Measurements from ENCODE around the gene PDE1C.

The PDE1C gene

DNA sequence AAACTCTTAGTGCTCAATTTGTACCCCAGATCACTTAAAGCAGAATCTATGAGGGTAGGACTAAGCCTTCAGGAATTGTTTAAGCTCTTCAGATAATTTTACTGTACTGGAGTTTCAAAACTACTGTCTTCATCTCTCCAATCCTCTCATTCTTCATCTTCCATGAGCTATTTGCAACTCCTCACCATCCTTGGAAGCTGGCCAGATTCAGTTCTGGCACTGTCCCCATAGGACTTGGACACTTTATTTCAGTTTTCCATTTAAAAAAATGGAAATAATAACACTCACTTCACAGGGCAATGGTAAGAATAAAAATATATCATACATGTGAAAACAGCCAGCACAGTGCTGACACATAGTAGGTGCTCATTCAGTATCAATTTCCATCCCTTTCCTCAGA lies 308.6 kb downstream of the PDE1C start:
- no peak for DNase-seq

DNA sequence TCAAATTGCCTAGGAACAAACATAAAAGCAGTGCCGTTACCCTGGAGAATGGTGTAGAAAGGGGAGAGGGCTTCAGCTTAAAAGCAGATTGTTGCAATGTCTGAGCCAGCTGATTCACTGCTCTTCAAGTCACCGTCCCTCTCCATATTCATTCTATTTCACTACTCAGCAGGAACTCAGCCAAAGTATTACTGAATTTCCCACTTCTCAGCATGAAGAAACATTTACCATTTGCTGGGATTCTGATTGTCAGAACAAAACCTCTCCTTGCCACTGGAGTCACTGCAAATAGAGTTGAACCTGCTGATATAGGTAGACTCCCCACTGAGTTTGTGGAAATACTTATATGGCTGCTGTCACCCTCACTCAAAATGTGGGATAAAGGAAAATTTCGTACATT lies 311.5 kb downstream of the PDE1C start:
- DNase-seq = no peak

DNA sequence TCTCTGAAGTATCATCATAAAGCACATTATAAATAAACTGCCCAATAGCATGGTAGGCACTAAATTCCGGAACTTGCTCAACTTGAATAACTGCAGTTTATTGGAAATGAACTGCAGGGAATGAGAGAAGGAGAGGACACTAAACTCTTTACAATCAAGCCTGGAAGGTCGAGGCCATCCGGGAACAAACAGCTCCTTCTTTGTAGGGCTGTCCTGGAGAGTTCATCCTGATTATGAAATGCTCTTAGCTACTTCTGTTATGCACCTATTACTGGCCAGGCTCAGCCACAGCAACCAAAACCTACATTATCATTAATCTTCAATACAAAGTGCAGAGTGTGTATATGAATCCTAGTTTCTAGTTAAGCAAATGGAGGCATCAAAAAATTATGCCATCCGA lies 318.5 kb downstream of the PDE1C start:
- no peak for DNase-seq

DNA sequence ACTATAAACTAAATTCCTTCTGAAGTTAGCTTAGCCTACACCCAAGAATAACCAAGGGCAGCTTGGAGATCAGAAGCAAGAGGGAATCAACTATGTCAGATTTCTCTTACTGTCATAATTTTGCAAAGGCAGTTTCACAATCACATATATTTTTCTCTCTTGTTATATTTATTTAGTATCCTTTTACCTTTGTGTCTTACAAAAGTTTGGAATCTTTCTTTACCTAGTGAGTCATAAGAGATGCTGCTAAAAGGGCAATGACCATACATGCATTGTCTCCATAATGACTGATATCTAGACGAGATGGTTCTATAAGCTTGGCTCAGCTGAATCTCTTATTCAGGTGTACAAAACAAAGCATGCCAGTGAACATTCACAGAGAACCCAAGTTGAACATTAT lies 322.1 kb downstream of the PDE1C start:
- DNase-seq = no peak

DNA sequence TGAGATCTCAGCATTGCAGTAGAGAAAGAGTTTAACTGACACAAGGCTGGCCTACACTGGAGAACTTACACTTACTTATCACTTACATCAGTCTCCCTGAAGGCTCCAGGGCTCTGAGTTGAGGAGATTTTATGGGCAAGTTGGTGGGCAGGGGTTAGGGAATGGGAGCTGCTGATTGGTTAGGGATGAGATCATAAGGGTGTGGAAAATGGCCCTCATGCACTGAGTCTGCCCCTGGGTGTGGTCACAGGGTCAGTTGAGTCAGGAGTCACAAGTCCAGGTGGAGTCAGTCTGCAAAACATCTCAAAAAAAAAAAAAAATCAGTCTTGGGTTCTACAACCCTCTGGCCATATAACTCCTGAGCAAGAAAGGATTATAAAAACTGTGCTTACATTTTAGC lies 322.7 kb downstream of the PDE1C start:
- DNase-seq = no peak

DNA sequence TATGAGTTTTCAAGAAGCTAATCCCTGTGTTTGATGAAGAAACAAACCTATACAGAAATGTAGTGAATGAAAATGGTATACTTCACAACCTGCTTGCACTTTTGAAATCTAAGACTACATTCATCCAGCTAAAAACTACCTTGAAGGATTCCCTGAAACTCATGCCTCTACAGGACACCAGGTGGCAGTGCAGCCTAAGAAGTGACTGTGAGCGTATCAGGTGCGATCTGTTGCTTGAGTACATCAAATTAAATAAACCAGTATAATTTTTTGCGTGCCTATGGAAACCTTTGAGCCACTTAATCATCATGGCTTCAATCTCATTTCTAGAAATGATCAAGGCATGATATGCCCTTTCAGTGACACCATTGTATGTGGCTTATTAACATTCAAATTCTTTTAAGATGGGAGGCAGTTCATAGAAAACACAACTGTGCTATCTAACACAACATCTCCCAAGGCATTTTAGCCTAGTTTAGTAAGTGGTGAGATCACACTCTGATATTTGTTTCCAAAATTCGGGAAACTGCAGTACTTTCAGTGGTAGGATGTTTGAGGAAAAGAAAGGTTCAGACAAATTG lies 325.8 kb downstream of the PDE1C start:
- peak; percentile 4 to 31 for DNase-seq

DNA sequence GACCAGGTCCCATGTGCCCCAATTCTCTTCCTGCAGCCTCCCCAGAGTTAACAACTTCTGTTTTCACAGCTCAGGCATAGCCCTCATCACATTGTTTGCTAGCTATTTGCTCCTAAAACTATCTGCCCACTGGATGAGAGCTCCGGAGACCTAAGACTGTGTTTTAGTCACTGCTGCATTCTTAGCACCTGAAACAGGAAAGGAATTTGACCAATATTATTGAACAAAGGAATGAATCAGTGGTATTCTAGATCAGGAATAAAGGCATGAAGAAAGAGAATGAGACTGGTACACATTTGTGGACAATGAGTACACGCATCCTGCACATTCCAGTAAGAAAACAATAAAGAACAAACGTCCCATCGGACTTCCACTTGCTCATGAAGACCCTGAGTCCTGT lies 328.4 kb downstream of the PDE1C start:
- no peak for DNase-seq

DNA sequence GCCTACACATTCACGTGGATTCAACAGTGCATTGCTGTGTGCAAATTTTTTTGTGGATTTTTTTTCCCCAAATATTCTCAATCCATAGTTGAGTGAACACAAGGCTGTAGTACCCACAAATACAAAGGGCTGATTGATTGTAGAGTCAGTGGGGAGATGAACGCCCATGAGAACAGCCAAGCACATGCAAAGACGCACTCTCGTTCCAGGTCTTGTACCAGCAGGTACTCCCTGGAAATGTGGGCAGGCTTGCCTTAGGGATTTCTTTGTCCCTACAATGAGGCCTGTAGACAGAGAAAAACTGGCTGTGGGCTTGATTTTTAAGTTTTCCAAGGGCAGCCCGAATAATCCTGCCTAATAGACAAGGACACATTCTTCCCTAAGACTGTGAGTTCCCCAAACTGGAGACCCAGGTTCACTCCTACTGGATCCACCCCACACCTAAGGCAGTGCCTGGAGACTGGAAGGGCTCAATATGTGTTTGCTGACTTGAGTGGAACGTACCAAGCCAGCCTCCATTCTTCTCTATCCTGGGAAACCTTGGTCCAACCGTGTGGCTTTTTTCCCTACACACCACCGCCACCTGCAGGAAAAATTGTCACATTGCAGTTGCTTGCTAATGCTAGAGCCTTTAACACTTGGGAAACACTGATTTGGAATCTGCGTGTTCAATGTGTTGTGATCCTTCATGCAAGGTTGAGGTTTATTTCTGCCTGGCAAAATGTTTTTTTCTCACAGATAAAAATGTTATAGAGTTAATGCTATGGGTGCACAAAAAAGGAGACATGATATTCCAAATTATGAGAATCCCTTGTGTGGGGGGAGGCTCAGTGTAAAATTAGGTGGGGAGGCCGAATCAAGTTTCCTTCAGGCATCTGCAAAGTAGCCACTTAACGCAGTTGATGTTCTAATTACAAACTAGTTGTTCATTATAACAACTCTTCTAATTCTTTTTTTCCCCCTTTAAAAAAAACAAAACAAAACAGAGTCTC lies 333.9 kb downstream of the PDE1C start:
- peak; percentile 7 to 8 for DNase-seq

DNA sequence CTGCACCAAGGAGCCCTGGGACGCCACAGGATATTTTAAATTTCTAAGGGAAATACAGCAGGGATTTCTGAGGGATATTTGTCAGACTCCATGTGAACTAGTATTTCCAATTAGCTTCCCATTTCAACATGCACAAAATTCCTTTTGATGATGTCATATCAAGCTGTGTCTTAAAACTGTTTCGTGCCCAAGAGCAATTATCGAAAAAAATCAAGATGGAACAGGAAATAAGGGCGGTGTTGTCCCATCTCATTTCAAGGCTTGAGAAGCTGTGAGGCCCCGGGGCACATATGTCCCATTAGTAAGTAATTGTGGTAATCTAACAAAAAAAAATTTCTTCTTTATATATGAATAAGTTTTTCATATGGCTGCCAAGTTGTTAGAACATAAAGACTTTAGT lies 335.8 kb downstream of the PDE1C start:
- no peak for DNase-seq

DNA sequence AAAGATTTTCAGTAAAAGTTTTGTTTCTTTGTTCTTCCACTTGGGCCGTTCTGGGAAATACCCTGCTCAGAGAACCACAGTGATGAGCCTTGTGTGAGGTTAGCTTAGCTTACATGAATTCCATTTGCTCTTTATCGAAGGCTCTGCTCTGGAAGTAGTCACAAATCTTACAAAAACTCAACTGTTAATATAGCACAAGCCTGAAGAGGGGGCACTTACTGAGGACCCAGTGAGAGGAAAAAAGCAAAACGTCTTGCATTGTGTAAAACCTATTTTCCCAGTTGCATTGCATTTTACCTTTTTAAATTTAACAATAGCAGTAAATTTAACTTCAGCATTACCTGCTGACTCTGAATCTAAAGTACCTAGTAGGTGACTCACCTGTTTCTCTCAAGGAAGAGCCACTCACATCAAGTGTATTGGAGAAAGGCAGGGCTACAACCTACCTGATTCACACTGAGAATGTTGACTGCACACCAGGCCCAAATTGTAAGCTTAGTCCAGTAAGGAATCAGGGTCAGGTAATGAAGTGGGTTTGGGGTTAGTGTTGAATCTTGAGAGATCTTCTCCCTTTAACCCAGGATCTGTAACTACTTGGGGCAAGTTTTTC lies 340.9 kb downstream of the PDE1C start:
- DNase-seq = no peak

DNA sequence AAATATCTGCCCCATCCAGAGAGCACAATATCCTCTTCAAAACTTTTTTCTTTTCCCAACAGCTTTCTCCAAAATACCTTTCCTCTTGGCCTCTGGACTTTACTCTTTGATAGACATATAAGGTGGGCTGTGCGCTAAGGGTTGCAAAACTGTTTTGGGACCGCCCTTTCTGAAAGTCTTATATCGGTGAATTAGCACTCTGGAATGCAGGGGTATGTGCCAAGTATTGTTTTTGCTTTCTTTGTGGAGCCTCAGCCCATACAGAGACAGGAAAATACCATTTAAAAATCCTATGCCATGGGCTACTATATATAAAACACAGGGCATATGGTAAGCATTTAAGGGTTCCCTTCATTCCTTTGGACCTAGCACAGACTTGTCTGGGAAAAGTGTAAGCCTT lies 345.5 kb downstream of the PDE1C start:
- DNase-seq = no peak

DNA sequence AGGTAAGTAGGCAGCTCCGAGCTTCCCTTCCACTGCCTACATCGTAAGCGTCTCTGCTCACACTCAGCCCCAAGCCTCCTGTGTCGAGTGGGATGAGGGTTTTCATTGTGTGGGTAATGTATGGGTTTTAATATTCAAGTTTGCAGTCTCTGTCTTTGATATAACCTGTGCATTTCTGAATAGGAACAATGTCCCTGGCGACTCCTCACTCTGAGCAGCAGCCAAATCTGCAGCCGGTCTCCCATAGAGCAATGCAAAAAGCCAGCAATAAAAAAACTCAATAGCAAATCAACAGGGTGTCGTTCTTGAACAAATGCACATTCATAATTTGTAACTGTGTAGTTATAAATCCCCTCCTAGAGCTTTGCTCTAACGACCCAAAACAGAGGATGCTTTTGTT lies 349.8 kb downstream of the PDE1C start:
- DNase-seq = no peak

DNA sequence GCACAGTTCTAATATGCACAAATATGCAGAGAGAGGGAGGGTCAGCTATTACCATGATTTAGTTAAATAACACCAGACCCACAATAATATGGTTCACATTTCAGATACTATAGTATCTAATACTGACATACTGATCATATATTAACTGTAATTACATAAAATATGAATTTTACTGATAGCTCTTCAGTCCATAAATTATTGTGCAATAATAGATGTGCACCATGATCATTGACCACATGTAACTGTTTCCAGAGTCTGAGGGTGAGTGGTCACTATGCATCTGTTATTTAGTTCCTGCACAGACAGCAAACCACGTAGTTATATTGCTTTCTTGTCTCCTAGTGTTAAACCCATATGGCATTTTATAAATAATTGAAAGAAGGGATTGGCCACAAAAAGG lies 353.9 kb downstream of the PDE1C start:
- no peak for DNase-seq

DNA sequence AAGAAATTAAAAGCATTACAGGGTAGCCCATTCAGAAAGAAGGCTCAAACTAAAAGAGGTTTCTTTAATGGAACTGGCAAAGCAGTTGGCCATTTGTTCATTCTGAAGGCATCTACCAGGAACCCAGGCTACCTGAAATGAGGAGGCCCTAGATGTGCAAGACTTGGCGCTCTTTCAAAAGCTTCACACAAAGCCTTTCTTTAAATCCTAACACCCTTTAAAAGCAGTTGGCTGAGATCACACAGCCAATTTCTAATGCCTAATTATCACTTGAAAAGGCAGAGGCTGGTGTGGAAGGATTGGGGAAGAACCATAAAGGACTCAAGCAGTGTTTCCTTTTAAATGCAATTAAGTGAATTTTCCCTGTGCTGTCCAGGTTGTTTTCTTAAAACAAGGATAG lies 360.0 kb downstream of the PDE1C start:
- no peak for DNase-seq

DNA sequence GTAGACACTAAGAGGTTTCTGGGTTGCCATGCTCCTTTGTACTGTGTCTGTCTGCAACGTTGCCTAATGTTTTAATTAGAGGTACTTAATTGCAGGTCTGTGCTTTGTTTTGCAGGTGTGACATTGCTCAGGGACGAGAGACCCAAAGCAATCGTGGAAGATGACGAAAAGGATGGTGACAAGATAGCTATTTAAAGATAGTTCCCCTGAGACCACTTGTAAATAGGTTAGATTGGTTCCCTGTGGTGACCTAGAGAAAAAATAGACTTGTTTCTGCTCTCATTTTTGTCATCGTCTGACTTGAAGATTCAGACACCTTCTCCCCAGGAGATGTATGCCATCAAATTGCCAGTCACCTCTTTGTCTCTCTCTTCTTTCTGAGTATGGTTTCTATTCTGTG lies 363.1 kb downstream of the PDE1C start:
- no peak for DNase-seq

DNA sequence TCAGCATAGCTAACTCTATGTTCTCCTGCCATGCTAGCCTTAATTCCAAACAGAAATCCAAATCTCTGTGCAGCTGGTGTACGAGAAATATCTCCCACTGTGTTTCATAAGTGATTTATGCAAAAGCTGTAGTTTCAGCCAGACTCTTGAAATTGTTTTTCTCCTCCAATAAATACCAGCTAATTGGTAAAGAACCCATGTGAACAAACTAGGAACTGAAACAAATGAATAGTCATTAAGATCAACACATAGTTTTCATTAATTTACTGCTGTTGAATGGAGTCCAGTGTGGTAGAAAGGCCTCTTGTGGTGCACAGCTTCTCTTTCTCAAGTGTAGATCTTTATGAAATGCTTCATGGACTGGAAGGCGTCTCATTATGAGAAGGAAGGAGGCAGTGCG lies 364.8 kb downstream of the PDE1C start:
- DNase-seq = no peak

DNA sequence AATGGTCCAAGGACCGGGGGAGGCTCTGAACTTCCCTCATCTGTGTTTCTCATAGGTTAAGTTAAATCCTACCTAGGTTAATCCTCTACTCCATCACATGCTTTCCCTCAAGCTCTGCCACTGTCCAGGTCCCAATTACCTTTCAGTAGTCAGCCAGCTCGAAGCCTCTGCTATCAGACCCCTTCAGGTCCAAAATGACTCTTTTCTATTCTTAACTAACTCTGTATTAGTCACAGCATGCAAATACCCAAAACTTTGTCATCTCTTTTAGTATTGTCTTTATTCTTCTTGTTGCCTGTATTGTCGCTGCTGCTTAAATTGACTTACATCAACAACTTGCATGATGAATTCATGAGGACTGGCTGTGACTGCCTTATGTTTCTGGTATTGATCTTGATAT lies 367.9 kb downstream of the PDE1C start:
- no peak for DNase-seq
